Stimulated activated CD4-positive, alpha-beta T cell treated with anti-CD3 and anti-CD28 coated beads, Interleukin-15, amount 100 ng/mL, for 48 hours (primary cell): ENCODE results near the gene DNM1L.

ENCODE experiments used
- DNase-seq, 2 donors: peaks; one replicate each; pipeline ENCODE4 v3.0.0-alpha.2; 2020; ENCODE audit warnings: low read depth in 2 of 2

Gene DNM1L

GRCh38 chr12:32756476-32757066 lies 77.5 kb downstream of the DNM1L start:
- no peak for DNase-seq

GRCh38 chr12:32757157-32757556 lies 78.1 kb downstream of the DNM1L start:
- DNase-seq, result no peak

GRCh38 chr12:32761716-32762115 lies 82.6 kb downstream of the DNM1L start:
- no peak for DNase-seq

- DNase-seq, result no peak
These were observed 86.8 kb downstream of the DNM1L start for GRCh38 chr12:32765906-32766305.

- DNase-seq, result no peak
These were observed 89.4 kb downstream of the DNM1L start for GRCh38 chr12:32768518-32768917.

- no peak for DNase-seq
These were observed 91.0 kb downstream of the DNM1L start for GRCh38 chr12:32770141-32770540.

GRCh38 chr12:32773691-32774090 lies 94.6 kb downstream of the DNM1L start:
- DNase-seq, result no peak

GRCh38 chr12:32776258-32776657 lies 97.2 kb downstream of the DNM1L start:
- no peak for DNase-seq

- no peak for DNase-seq
These were observed 98.1 kb downstream of the DNM1L start for GRCh38 chr12:32777159-32777558.

- no peak for DNase-seq
These were observed 98.6 kb downstream of the DNM1L start for GRCh38 chr12:32777691-32778175.

- DNase-seq, result no peak
These were observed 101.0 kb downstream of the DNM1L start for GRCh38 chr12:32780071-32780470.

- no peak for DNase-seq
These were observed 103.9 kb downstream of the DNM1L start for GRCh38 chr12:32783029-32783428.

- DNase-seq, result no peak
These were observed 106.5 kb downstream of the DNM1L start for GRCh38 chr12:32785557-32785956.

GRCh38 chr12:32788405-32788804 lies 109.3 kb downstream of the DNM1L start:
- DNase-seq, result no peak

GRCh38 chr12:32789446-32789845 lies 110.3 kb downstream of the DNM1L start:
- DNase-seq, result no peak

GRCh38 chr12:32789916-32790315 lies 110.8 kb downstream of the DNM1L start:
- no peak for DNase-seq

- no peak for DNase-seq
These were observed 115.2 kb downstream of the DNM1L start for GRCh38 chr12:32794281-32794680.
